Stimulated activated CD4-positive, alpha-beta T cell treated with anti-CD3 and anti-CD28 coated beads, Interleukin-12 subunit alpha, Interleukin-12 subunit beta, amount 100 ng/mL, for 4 hours (primary cell): Measurements from ENCODE around the gene TNRC6B.

ENCODE experiments used
- DNase-seq: peaks from one replicate; pipeline ENCODE4 v3.0.0-alpha.2; 2020

TNRC6B gene

GRCh38 chr22:40243891-40244290 lies 66.2 kb downstream of the TNRC6B start:
- DNase-seq: no peak

- no peak for DNase-seq
Measured at GRCh38 chr22:40244586-40244985, 66.9 kb downstream of the TNRC6B start.

- DNase-seq: no peak
Measured at GRCh38 chr22:40247976-40248375, 70.3 kb downstream of the TNRC6B start.

- DNase-seq: no peak
Measured at GRCh38 chr22:40249286-40249685, 71.6 kb downstream of the TNRC6B start.

- no peak for DNase-seq
Measured at GRCh38 chr22:40250608-40251007, 72.9 kb downstream of the TNRC6B start.

GRCh38 chr22:40251106-40251505 lies 73.4 kb downstream of the TNRC6B start:
- no peak for DNase-seq

GRCh38 chr22:40252146-40252545 lies 74.4 kb downstream of the TNRC6B start:
- DNase-seq: no peak

GRCh38 chr22:40256516-40256915 lies 78.8 kb downstream of the TNRC6B start:
- no peak for DNase-seq

- no peak for DNase-seq
Measured at GRCh38 chr22:40258017-40258416, 80.3 kb downstream of the TNRC6B start.

- DNase-seq: no peak
Measured at GRCh38 chr22:40258501-40258915, 80.8 kb downstream of the TNRC6B start.

GRCh38 chr22:40261783-40262182 lies 84.1 kb downstream of the TNRC6B start:
- no peak for DNase-seq

GRCh38 chr22:40263191-40263590 lies 85.5 kb downstream of the TNRC6B start:
- no peak for DNase-seq

- DNase-seq: no peak
Measured at GRCh38 chr22:40265783-40266182, 88.1 kb downstream of the TNRC6B start.

GRCh38 chr22:40270031-40270430 lies 92.3 kb downstream of the TNRC6B start:
- DNase-seq: no peak

GRCh38 chr22:40270748-40271373 lies 93.1 kb downstream of the TNRC6B start:
- no peak for DNase-seq

- DNase-seq: no peak
Measured at GRCh38 chr22:40271440-40271839, 93.7 kb downstream of the TNRC6B start.

- no peak for DNase-seq
Measured at GRCh38 chr22:40273319-40273718, 95.6 kb downstream of the TNRC6B start.

- DNase-seq: no peak
Measured at GRCh38 chr22:40276996-40277823, 99.5 kb downstream of the TNRC6B start.

GRCh38 chr22:40279017-40279416 lies 101.3 kb downstream of the TNRC6B start:
- DNase-seq: no peak

GRCh38 chr22:40281717-40282116 lies 104.0 kb downstream of the TNRC6B start:
- no peak for DNase-seq

GRCh38 chr22:40285513-40285912 lies 107.8 kb downstream of the TNRC6B start:
- DNase-seq: no peak

- DNase-seq: peak; percentile 57
Measured at GRCh38 chr22:40289991-40290459, 112.3 kb downstream of the TNRC6B start.

- DNase-seq: no peak
Measured at GRCh38 chr22:40290516-40290915, 112.8 kb downstream of the TNRC6B start.

- no peak for DNase-seq
Measured at GRCh38 chr22:40294696-40295095, 117.0 kb downstream of the TNRC6B start.
